Retina (tissue), 1 donor: ENCODE results near the gene GRIK4.

Experiments
- DNase-seq: peaks from one replicate; pipeline ENCODE4 v3.0.0-alpha.2; 2016

The GRIK4 gene

GRCh38 chr11:120827820-120828219 is 316.3 kb downstream of the GRIK4 start:
- no peak for DNase-seq

- DNase-seq = no peak
These were observed 317.3 kb downstream of the GRIK4 start for GRCh38 chr11:120828847-120829246.

- DNase-seq = no peak
These were observed 318.6 kb downstream of the GRIK4 start for GRCh38 chr11:120830085-120830620.

- DNase-seq = peak; percentile 77
These were observed 321.1 kb downstream of the GRIK4 start for GRCh38 chr11:120832481-120833238.

- DNase-seq = peak; percentile 77
These were observed 323.2 kb downstream of the GRIK4 start for GRCh38 chr11:120834686-120835210.

- peak; percentile 24 for DNase-seq
These were observed 324.2 kb downstream of the GRIK4 start for GRCh38 chr11:120835601-120836228.

GRCh38 chr11:120837696-120838095 is 326.1 kb downstream of the GRIK4 start:
- DNase-seq = no peak

- no peak for DNase-seq
These were observed 327.7 kb downstream of the GRIK4 start for GRCh38 chr11:120839201-120839600.

GRCh38 chr11:120839846-120840402 is 328.4 kb downstream of the GRIK4 start:
- DNase-seq = no peak

GRCh38 chr11:120840661-120841060 is 329.1 kb downstream of the GRIK4 start:
- no peak for DNase-seq

- DNase-seq = no peak
These were observed 329.5 kb downstream of the GRIK4 start for GRCh38 chr11:120841074-120841473.

- no peak for DNase-seq
These were observed 330.6 kb downstream of the GRIK4 start for GRCh38 chr11:120842195-120842594.

GRCh38 chr11:120853435-120853834 is 341.9 kb downstream of the GRIK4 start:
- DNase-seq = no peak

- no peak for DNase-seq
These were observed 343.4 kb downstream of the GRIK4 start for GRCh38 chr11:120854988-120855387.

GRCh38 chr11:120857508-120857907 is 346.0 kb downstream of the GRIK4 start:
- DNase-seq = no peak

GRCh38 chr11:120858740-120859139 is 347.2 kb downstream of the GRIK4 start:
- DNase-seq = no peak

GRCh38 chr11:120859552-120860295 is 348.2 kb downstream of the GRIK4 start:
- DNase-seq = no peak

GRCh38 chr11:120863359-120863758 is 351.8 kb downstream of the GRIK4 start:
- no peak for DNase-seq

- DNase-seq = no peak
These were observed 355.5 kb downstream of the GRIK4 start for GRCh38 chr11:120867024-120867423.

GRCh38 chr11:120867531-120867930 is 356.0 kb downstream of the GRIK4 start:
- DNase-seq = no peak

GRCh38 chr11:120867988-120868387 is 356.4 kb downstream of the GRIK4 start:
- no peak for DNase-seq

- no peak for DNase-seq
These were observed 357.5 kb downstream of the GRIK4 start for GRCh38 chr11:120869097-120869496.

GRCh38 chr11:120869516-120870011 is 358.0 kb downstream of the GRIK4 start:
- DNase-seq = no peak
